Activated CD4-positive, alpha-beta T cell treated with anti-CD3 and anti-CD28 coated beads for 36 hours (primary cell): ENCODE measurements around the gene ZNF629. TPM values are rescaled to one million over a fixed set of nuclear protein-coding genes. Genes with fewer than 3 reads are reported as not detected.
A peak's percentile ranks its signal among the peaks of the same experiment; 100 is the strongest.

Experiments used
- ATAC-seq: fragments of 200-7000 bp; cut with Tn5 transposase; one replicate; pipeline ENCODE4 v1.10.0; 2021; ENCODE audit warnings: mild to moderate bottlenecking, moderate library complexity
- CTCF ChIA-PET: fragments of 350-600 bp; sonication (Branson Sonifier 250); formaldehyde crosslinking; loops from one replicate; lab custom pipeline; 2021; ENCODE audit warnings: antibody characterized with exemption; lab: Charles Lee
- POLR2A ChIA-PET: fragments of 350-600 bp; sonication (Branson Sonifier 250); formaldehyde crosslinking; loops from one replicate; lab custom pipeline; 2021; ENCODE audit warnings: antibody characterized with exemption, inconsistent platforms; lab: Charles Lee
- DNase-seq: peaks from one replicate; pipeline ENCODE4 v3.0.0-alpha.2; 2020
- H3K27ac Mint-ChIP-seq: one replicate; pipeline ENCODE4 v1.8.0; 2021; ENCODE audit warnings: mixed read lengths
- H3K27me3 Mint-ChIP-seq: one replicate; pipeline ENCODE4 v1.8.0; 2021; ENCODE audit warnings: mixed read lengths
- H3K36me3 Mint-ChIP-seq: one replicate; pipeline ENCODE4 v1.8.0; 2021; ENCODE audit warnings: low read depth, mixed read lengths
- H3K4me1 Mint-ChIP-seq: one replicate; pipeline ENCODE4 v1.8.0; 2021; ENCODE audit warnings: mixed read lengths
- H3K4me3 Mint-ChIP-seq: one replicate; pipeline ENCODE4 v1.8.0; 2021; ENCODE audit warnings: mild to moderate bottlenecking, moderate library complexity, mixed read lengths
- H3K9me3 Mint-ChIP-seq: one replicate; pipeline ENCODE4 v1.8.0; 2021; ENCODE audit warnings: low read depth, mixed read lengths
- intact Hi-C, 2 experiments: fragments of 100-400 bp; cut with DNase I in 1 of 2; cut with micrococcal nuclease in 1 of 2; formaldehyde crosslinking; loops; one replicate each; pipeline versions ENCODE4 v1.14.2 to v1.15.1; 2022 to 2024; cut with DNase I, micrococcal nuclease
- total RNA-seq, 2 experiments: library from RNA; stranded (reverse); gene quantifications; one replicate each; pipeline ENCODE4 v1.2.3, GENCODE V29; 2021

The ZNF629 gene
- total RNA-seq, 2 experiments from 2014 or later, result 3.4 to 3.7 TPM

DNA sequence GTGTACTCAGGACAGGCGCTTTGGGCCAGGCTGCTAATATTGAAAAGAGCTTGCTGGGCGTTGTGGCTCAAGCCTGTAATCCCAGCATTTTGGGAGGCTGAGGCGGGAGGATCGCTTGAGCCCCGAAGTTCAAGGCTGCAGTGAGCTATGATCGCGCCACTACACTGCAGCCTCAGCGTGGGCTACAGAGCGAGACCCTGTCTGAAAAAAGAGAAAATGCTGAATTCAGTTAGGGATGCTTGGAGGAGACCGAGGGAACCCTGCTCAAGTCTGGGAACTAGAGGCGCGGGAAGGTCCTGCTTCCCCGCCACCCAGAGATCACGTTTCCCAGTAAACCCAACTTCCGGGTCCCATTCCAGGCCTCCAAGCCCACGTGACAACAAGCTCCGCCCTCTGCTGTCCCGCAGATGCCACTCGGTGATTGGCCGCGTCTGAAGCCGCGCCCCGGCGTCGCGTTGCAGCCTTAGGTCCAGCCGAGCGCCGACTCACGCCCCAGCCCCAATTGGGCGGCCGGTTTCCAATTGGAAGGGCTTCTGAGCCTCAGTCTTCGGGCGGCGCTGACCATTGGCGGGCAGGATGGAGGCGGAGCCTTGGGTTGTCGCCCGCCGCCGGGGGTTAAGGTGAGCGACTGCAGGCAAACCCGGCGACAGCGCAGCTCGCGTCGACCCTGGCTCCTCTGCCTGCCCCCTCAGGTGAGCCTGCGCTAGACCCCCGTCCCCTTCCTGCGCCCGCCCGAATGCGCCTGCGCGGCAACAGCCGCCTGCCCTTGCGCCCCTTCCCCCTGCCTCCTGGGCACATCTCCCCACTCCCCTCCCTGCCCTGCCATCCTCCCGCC, 39.0 kb downstream of the ZNF629 start, which contains the start of gene PHKG2:
Gene PHKG2, plus strand, starts transcription at position 627 of the 835 bp plus-strand sequence. CDS start 396 bp downstream, outside the sequence.
- intact Hi-C loops, result loop anchor here (1.0 to 5.0 kb wide), 8 partner anchors 14 to 377 kb away; partner anchors contain the start of genes CFAP119 (in 2 of the 2), RNF40 (in 2 of the 2), FBRS (in 1 of the 2) and FBXL19 (in 1 of the 2)
- ATAC-seq (peak; percentile 99), DNase-seq (peak; percentile 99)
- H3K27ac Mint-ChIP-seq, result peak within 1 kb of the TSS; percentile 88
- ChIA-PET CTCF (interaction anchor here (0.6 to 1.9 kb wide), 19 partner anchors 11 to 822 kb away, joined by 3 to 10 read pairs (median 3); partner anchors contain the start of gene KCTD13), POLR2A (interaction anchor here (0.6 to 1.4 kb wide), 13 partner anchors 10 to 1413 kb away, joined by 3 to 14 read pairs (median 3); partner anchors contain the start of genes CFAP119, CORO1A, ZNF646 and ZNF668)
- no peaks in the 10 kb centered on the region for H3K9me3 Mint-ChIP-seq
- H3K27me3 Mint-ChIP-seq, result no peaks in the 10 kb centered on the region
- H3K4me1 Mint-ChIP-seq, result peaks cover 21% of the 10 kb centered on the region
- H3K36me3 Mint-ChIP-seq, result peaks cover 23% of the 10 kb centered on the region
- peak within 1 kb of the TSS; percentile 88 for H3K4me3 Mint-ChIP-seq

DNA sequence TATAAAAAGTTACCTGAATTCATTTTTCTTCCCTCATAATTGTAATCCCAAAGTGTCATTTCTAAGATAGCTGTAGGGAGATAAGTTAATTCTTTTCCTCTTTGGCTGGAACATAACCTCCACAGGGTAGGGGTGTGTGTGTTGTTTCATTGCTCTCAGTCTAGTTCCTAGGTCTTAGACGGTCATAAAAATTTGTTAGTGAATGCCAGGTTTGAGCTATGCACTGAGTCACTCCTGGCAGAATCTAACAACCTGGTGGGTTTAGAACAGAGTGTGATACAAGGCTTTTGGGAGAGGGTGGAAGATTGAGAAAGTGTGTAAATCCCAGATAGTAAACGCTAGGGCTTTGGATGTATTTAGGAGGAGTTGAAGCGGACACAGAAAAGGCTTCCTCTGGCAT, 39.7 kb downstream of the ZNF629 start:
- H3K27me3 Mint-ChIP-seq, result no peaks in the 10 kb centered on the region
- CTCF ChIA-PET, result interaction anchor here (0.6 to 1.9 kb wide), 15 partner anchors 12 to 599 kb away, joined by 3 to 10 read pairs (median 4); no protein-coding TSS in a partner anchor
- peak overlapping the region; percentile 88 for H3K4me3 Mint-ChIP-seq
- peaks cover 23% of the 10 kb centered on the region for H3K36me3 Mint-ChIP-seq
- DNase-seq, result no peak
- H3K4me1 Mint-ChIP-seq, result peaks cover 21% of the 10 kb centered on the region
- no peaks in the 10 kb centered on the region for H3K9me3 Mint-ChIP-seq
- intact Hi-C loops, result loop anchor here in 1 of 2 experiments (1.0 to 5.0 kb wide), 2 partner anchors 15 to 325 kb away; partner anchors contain the start of genes CFAP119, RNF40, ZNF646 and ZNF668
- H3K27ac Mint-ChIP-seq, result peak overlapping the region; percentile 88
- ATAC-seq, result no peak
- POLR2A ChIA-PET, result interaction anchor here (0.6 to 1.4 kb wide), 11 partner anchors 13 to 1412 kb away, joined by 3 to 14 read pairs (median 3); partner anchors contain the start of genes CFAP119, CORO1A, ZNF646 and ZNF668

DNA sequence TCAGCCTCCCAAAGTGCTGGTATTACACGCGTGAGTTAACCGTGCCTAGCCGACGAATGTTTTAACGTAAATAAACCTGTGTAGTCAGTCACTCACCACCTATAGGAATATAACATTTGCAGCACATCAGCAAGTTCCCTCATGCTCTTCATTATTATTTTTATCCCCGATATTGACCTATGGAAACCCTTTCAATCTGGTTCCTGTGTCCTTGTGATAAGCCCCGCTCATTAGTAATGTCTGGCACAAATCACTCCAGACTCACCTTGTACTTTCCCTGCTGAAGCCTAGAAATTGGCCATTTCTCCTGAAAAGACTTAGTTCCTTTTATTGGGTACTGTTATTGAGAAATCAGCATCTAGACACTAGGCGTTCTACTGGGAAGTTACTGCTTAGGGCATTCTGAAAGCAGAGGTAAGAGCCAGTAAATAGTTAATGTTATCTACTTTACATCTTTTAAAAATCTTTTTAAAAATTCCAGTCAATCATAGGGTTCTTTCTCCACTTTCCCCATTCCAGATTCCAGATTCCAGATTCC, 40.3 kb downstream of the ZNF629 start:
- Mint-ChIP-seq H3K27me3 (no peaks in the 10 kb centered on the region), H3K27ac (no peak overlapping the region), H3K4me3 (no peak overlapping the region), H3K36me3 (peaks cover 30% of the 10 kb centered on the region), H3K9me3 (no peaks in the 10 kb centered on the region), H3K4me1 (peaks cover 21% of the 10 kb centered on the region)
- DNase-seq (no peak), ATAC-seq (no peak)
- CTCF ChIA-PET, result interaction anchor here (1.2 to 1.7 kb wide), 4 partner anchors 12 to 161 kb away, joined by 3 to 10 read pairs (median 4); no protein-coding TSS in a partner anchor
- POLR2A ChIA-PET, result interaction anchor here (0.8 to 1.4 kb wide), 2 partner anchors 88 to 175 kb away, joined by 3 to 4 read pairs; no protein-coding TSS in a partner anchor
- intact Hi-C loops, result loop anchor here in 1 of 2 experiments (1.0 to 5.0 kb wide), 2 partner anchors 16 to 326 kb away; partner anchors contain the start of genes CFAP119, RNF40, ZNF646 and ZNF668

DNA sequence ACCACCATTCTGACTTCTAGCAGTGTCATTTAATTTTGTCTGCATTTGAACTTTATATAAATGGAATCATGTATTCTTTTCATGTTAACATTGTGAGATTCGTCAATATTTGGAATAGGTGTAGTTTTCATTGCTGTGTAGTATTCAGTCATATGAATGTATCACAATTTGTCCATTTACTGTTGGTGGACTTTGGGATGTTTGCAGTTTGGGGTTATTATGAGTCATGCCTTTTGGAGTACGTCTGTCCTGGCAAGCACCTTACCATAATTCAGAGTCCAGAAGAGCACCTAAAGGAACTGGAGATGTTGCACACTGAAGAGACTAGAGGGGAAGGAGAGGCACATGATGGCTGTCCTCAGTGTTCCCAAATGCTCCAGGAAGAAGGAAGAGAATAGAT, 41.9 kb downstream of the ZNF629 start:
- ChIA-PET POLR2A (no interaction called here), CTCF (interaction anchor here (0.8 to 1.1 kb wide), 2 partner anchors 87 to 187 kb away, joined by 3 to 5 read pairs; partner anchors contain the start of gene FBRS)
- H3K4me3 Mint-ChIP-seq, result no peak overlapping the region
- H3K4me1 Mint-ChIP-seq, result peaks cover 35% of the 10 kb centered on the region
- no peaks in the 10 kb centered on the region for H3K9me3 Mint-ChIP-seq
- H3K27ac Mint-ChIP-seq, result no peak overlapping the region
- intact Hi-C loops, result loop anchor here in 1 of 2 experiments (5.0 kb wide), 1 partner anchor 327 kb away; the partner anchor contains the start of genes ZNF646 and ZNF668
- peaks cover 28% of the 10 kb centered on the region for H3K36me3 Mint-ChIP-seq
- no peak for DNase-seq
- H3K27me3 Mint-ChIP-seq, result no peaks in the 10 kb centered on the region
- ATAC-seq, result no peak

DNA sequence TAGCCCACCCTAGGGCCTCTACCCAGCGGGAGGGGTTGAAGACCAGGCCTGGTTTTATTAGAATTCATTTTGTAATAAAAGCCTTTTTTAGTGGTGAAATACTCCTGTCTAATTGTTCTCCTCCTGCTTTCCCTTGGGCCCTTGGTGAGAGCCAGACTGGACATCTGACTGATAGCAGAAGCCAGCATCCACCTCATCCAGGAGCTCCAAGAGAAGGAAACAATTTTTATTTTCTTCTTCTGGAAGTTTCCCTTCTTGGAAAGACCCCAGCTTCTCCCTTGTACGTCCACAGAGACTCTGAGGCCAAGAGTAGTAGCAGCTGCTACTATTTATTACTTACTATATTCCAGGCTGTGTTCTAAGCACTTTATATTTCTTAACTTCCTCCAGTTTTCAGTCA, 42.8 kb downstream of the ZNF629 start:
- DNase-seq, result no peak
- Mint-ChIP-seq H3K9me3 (no peaks in the 10 kb centered on the region), H3K4me3 (no peak overlapping the region), H3K4me1 (peaks cover 30% of the 10 kb centered on the region), H3K27ac (no peak overlapping the region), H3K27me3 (no peaks in the 10 kb centered on the region), H3K36me3 (peaks cover 22% of the 10 kb centered on the region)
- no peak for ATAC-seq
- intact Hi-C loops, result no loop called here
- POLR2A ChIA-PET, result interaction anchor here (0.7 kb wide), 1 partner anchor 8 kb away, joined by 3 read pairs; no protein-coding TSS in a partner anchor
- CTCF ChIA-PET, result interaction anchor here (0.8 to 1.1 kb wide), 3 partner anchors 30 to 188 kb away, joined by 3 to 5 read pairs (median 3); partner anchors contain the start of gene FBRS

DNA sequence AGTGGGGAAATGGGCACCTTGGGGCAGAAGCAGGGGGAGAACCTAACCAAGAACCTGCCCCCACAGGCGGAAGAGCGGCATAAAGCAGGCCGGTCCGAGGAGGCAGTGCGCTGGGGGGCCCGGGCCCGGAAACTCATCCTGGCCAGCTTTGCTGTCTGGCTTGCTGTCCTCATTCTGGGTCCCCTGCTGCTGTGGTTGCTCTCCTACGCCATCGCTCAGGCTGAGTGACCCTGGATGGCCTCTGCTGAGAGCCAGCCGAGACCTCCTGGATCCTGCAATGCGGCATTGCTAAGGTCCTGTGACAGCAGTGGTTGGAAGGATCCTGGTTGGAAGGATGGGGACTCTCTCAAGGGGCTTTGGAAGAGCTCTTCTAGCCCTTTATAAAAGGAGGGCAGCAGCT, 43.3 kb downstream of the ZNF629 start:
- peaks cover 27% of the 10 kb centered on the region for H3K4me1 Mint-ChIP-seq
- DNase-seq (no peak), ATAC-seq (no peak)
- POLR2A ChIA-PET, result no interaction called here
- H3K4me3 Mint-ChIP-seq, result no peak overlapping the region
- no peaks in the 10 kb centered on the region for H3K9me3 Mint-ChIP-seq
- CTCF ChIA-PET, result interaction anchor here (0.9 kb wide), 1 partner anchor 30 kb away, joined by 3 read pairs; no protein-coding TSS in a partner anchor
- no peaks in the 10 kb centered on the region for H3K27me3 Mint-ChIP-seq
- intact Hi-C loops, result no loop called here
- H3K27ac Mint-ChIP-seq, result no peak overlapping the region
- H3K36me3 Mint-ChIP-seq, result peaks cover 24% of the 10 kb centered on the region

DNA sequence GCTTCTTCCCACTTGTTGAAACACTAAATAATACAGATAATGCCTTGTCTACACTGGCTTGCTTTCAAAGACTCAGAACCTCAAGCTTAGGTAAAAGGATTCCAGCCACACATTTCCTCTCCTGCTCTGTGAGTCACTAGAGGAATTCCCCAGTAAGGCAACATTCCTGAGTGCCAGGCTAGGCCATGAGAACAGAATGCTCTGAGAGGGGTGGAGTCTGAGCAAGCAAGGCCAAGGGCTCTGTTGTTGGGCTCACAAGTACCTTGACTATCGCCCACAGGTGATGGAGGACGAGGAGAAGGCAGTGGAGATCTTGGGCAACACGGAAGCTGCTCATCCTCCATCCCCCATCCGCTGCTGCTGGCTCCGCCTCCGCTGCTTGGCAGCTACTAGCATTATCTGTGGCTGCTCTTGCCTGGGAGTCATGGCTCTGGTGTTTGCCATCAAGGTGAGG, 45.5 kb downstream of the ZNF629 start:
- POLR2A ChIA-PET, result interaction anchor here (0.7 kb wide), 1 partner anchor 64 kb away, joined by 5 read pairs; no protein-coding TSS in a partner anchor
- CTCF ChIA-PET, result no interaction called here

DNA sequence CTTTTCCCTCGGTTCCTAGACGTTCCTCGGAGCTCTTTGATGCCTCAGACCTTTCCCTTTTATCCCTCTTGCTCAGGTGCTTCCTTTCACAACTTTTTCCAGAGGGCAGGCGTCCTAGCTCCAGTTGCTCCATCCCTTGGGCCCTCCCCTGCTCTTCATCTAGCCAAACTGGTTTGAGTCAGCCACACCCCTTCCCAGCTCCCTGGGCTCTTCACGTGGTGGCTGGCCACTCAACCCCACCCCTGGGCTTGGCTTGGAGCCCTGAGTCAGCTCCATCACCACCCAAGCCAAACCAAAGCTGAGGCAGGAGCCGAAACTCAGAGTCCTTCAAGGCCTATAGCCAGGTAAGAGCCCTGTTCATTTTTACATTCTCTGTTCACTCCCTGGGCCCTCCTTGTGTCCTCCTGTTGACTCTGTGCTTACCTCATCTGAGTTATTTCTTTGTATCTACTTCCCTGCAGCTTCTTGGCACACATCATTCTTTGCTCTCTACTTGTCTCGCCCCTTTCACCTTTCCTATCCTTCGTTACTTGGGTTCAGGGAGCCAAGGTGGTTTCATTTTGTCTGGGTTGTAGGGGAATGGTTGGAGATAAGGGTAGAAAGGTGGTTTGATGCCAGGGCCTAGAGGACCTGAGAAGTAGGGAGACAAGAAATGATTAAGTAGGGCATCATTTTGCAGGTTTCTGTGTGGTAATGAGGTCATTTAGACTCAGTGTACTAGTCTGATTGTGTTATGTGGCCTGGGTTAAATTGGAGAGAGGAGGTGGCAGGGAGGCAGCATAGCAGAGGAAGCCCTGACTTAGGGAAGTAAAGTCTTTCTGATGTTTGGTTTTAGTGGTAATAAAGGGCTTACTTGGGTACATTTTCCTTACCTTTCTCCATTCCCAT, 46.4 kb downstream of the ZNF629 start:
- H3K4me1 Mint-ChIP-seq, result peaks cover 15% of the 10 kb centered on the region
- ChIA-PET POLR2A (interaction anchor here (0.6 kb wide), 1 partner anchor 9 kb away, joined by 3 read pairs; no protein-coding TSS in a partner anchor), CTCF (no interaction called here)
- H3K4me3 Mint-ChIP-seq, result no peak overlapping the region
- peak overlapping the region; percentile 73 for H3K27ac Mint-ChIP-seq
- H3K27me3 Mint-ChIP-seq, result no peaks in the 10 kb centered on the region
- peak; percentile 74 for ATAC-seq
- intact Hi-C loops, result no loop called here
- no peaks in the 10 kb centered on the region for H3K9me3 Mint-ChIP-seq
- H3K36me3 Mint-ChIP-seq, result peaks cover 51% of the 10 kb centered on the region
- peak; percentile 28 for DNase-seq

More for the DNA sequence above, 45.5 kb downstream of the ZNF629 start:
- no peak for ATAC-seq
- intact Hi-C loops, result no loop called here
- H3K36me3 Mint-ChIP-seq, result peaks cover 43% of the 10 kb centered on the region
- no peaks in the 10 kb centered on the region for H3K27me3 Mint-ChIP-seq
- no peaks in the 10 kb centered on the region for H3K9me3 Mint-ChIP-seq
- H3K4me1 Mint-ChIP-seq, result peaks cover 15% of the 10 kb centered on the region
- H3K27ac Mint-ChIP-seq, result peak overlapping the region; percentile 72
- DNase-seq, result no peak
- H3K4me3 Mint-ChIP-seq, result no peak overlapping the region

DNA sequence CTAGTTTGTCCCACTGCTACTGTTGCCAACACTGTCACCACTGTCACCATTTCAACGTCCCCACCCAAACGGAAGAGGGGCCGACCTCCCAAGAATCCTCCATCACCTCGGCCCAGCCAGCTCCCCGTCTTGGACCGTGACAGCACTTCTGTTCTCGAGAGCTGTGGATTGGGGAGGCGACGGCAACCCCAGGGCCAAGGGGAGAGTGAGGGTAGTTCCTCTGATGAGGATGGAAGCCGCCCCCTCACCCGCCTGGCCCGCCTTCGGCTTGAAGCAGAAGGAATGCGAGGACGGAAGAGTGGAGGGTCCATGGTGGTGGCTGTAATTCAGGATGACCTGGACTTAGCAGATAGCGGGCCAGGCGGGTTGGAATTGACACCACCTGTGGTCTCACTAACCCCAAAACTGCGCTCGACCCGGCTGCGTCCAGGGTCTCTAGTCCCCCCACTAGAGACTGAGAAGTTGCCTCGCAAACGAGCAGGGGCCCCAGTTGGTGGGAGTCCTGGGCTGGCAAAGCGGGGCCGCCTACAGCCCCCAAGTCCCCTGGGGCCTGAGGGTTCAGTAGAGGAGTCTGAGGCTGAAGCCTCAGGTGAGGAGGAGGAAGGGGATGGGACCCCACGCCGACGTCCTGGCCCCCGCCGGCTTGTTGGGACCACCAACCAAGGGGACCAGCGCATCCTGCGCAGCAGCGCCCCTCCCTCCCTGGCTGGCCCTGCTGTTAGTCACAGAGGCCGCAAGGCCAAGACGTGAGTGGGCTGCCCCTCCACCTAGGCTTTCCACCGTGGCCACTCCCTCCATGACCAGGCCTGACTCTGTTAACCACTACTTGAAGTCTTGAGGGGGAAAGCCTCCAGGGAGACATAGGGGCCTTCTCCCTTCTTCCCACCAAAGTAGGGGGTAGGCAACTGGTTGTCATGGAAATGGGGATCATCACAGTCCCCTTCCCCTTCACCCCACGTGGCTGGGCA, 47.7 kb downstream of the ZNF629 start:
- peaks cover 15% of the 10 kb centered on the region for H3K4me1 Mint-ChIP-seq
- no peak overlapping the region for H3K4me3 Mint-ChIP-seq
- H3K27me3 Mint-ChIP-seq, result no peaks in the 10 kb centered on the region
- no peaks in the 10 kb centered on the region for H3K9me3 Mint-ChIP-seq
- H3K36me3 Mint-ChIP-seq, result peaks cover 54% of the 10 kb centered on the region
- ChIA-PET CTCF (no interaction called here), POLR2A (no interaction called here)
- no peak for ATAC-seq
- no peak overlapping the region for H3K27ac Mint-ChIP-seq
- intact Hi-C loops, result no loop called here
- no peak for DNase-seq
